HG02763 (cell line): ENCODE measurements around the gene DMXL1.
"Not testable (repeated sequence)": the region's sequence is repeated elsewhere in the genome, so short reads cannot be mapped to it uniquely, and the experiment has no call there.

ENCODE experiments used
- ATAC-seq: cut with Tn5 transposase; IDR thresholded peaks from one replicate; pipeline ENCODE4 v1.9.1; 2021; ENCODE audit warnings: mild to moderate bottlenecking, moderate library complexity; ENCODE audit not compliant: unreplicated experiment

Gene DMXL1

GRCh38 chr5:119118000-119118399, 47.1 kb downstream of the DMXL1 start:
- ATAC-seq = no peak

GRCh38 chr5:119120893-119121292, 50.0 kb downstream of the DMXL1 start:
- no peak for ATAC-seq

- ATAC-seq = not testable (repeated sequence)
Observed at GRCh38 chr5:119122474-119122873, 51.6 kb downstream of the DMXL1 start.

- no peak for ATAC-seq
Observed at GRCh38 chr5:119123280-119123679, 52.4 kb downstream of the DMXL1 start.

GRCh38 chr5:119129770-119130169, 58.9 kb downstream of the DMXL1 start:
- ATAC-seq = no peak

DNA sequence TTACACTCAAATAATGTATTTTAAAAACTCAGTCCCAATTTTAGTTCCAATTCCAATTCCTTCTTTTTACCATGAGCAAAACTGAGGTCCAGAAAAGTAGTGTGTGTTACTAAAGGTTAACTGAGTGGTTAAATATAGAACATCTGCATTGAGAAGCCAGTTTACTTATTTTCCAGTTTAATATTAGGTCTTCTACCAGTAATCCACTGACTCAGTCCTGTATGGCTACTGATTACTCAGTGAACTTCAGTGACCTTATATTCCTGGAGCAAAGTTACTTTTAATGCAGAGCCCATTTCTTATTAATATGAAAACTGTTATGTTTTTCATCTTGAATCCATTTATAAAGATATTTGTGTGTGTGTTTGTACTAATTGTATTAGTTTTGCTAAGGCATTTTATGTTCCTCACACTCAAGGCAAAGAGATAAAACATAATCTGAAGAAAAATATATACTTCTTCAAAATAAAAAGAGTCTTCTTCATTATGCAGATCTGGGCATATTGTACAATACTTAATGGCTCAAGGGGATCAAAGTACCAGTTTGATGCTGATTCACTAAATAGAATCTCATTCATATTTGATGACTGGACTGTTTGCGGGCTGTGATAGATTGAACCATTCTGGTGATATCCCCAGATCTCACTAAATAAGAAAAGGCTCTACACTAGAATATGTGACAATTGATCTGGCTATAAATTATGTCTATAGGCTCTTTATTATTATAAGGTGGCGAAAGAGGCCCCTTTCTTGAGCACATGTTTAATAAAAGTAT, 60.8 kb downstream of the DMXL1 start:
- ATAC-seq = no peak

GRCh38 chr5:119135743-119136142, 64.9 kb downstream of the DMXL1 start:
- not testable (repeated sequence) for ATAC-seq

DNA sequence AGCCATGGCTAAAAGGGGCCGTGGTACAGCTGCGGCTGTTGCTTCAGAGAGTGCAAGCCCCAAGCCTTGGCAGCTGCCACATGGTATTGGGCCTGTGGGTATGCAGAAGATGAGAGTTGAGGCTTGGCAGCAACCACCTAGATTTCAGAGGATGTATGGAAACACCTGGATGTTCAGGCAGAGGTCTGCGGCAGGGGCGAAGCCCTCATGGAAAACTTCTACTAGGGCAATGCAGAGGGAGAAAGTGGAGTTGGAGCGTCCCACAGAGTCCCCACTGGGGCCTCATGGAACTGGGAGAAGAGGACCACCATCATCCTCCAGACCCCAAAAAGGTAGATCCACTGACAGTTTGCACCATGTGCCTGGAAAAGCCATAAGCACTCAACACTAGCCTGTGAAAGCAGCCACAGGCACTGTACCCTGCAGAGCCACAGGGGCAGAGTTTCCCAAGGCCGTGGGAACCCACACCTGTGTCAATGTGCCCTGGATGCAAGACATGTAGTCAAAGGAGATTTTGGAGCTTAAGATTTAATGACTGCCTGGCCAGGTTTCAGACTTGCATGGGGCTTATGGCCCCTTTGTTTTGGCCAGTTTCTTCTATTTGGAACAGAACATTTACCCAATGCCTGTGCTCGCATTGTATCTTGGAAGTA, 65.9 kb downstream of the DMXL1 start:
- ATAC-seq = no peak

- no peak for ATAC-seq
Observed at GRCh38 chr5:119153629-119154028, 82.7 kb downstream of the DMXL1 start.

DNA sequence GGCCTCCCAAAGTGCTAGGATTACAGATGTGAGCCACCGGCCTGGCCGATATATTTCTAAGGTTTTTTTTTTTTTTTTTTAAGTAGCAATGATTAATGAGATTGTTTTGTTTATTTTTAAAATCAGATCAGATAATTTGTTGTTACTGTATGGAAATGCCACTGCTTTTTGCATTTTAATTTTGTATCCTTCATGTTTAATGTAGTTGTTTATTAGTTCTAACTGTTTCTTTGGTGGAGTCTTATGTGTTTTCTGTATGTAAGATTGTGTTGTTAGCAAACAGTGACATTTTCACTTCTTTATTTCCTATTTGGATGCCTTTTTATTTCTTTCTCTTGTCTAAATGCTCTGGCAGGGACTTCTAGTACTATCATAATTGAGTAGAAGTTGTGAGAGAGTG, 87.3 kb downstream of the DMXL1 start:
- ATAC-seq = no peak

DNA sequence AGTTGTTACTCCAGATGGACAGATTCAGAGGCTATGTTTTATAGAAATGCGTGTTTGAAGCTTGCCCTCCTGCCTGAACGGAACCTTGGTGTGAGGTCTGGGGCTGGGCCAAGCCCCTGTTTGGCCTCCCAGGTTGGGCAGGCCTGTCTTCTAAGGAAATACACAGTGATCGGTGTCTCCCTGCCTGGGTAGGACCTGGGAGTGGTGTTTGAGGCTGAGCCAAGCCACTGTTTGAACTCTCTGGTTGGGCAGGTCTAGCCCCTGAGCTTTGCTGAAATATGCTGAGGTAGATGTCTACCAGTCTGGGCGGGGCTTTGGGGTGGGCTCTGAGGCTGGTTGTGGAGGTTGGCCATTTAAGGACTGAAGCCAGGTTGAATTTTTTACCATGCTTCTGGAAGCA, 90.5 kb downstream of the DMXL1 start:
- no peak for ATAC-seq

- ATAC-seq = no peak
Observed at GRCh38 chr5:119166026-119166425, 95.1 kb downstream of the DMXL1 start.

DNA sequence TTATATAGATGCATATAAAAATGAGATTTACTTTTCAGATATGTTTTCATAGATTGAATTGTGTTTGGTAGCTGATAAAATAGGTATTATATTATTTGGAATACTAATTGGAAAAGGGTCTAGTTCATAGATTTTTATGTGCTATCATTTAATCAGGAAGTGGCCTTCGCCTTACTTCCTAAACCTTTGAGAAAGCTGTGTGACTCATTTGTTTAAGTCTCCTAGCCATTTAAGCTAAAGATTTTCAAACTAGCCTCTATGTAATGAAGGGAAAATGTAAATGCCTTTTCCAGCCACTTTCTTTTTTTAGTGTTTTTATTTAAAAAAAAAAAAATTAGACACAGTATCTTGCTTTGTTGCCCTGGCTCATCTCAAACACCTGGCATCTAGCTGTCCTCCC, 97.5 kb downstream of the DMXL1 start:
- no peak for ATAC-seq

GRCh38 chr5:119171686-119172085, 100.8 kb downstream of the DMXL1 start:
- ATAC-seq = no peak

GRCh38 chr5:119174578-119175163, 103.8 kb downstream of the DMXL1 start:
- no peak for ATAC-seq

GRCh38 chr5:119176785-119177184, 105.9 kb downstream of the DMXL1 start:
- ATAC-seq = no peak

GRCh38 chr5:119177226-119177625, 106.3 kb downstream of the DMXL1 start:
- no peak for ATAC-seq

GRCh38 chr5:119178435-119178834, 107.5 kb downstream of the DMXL1 start:
- no peak for ATAC-seq

DNA sequence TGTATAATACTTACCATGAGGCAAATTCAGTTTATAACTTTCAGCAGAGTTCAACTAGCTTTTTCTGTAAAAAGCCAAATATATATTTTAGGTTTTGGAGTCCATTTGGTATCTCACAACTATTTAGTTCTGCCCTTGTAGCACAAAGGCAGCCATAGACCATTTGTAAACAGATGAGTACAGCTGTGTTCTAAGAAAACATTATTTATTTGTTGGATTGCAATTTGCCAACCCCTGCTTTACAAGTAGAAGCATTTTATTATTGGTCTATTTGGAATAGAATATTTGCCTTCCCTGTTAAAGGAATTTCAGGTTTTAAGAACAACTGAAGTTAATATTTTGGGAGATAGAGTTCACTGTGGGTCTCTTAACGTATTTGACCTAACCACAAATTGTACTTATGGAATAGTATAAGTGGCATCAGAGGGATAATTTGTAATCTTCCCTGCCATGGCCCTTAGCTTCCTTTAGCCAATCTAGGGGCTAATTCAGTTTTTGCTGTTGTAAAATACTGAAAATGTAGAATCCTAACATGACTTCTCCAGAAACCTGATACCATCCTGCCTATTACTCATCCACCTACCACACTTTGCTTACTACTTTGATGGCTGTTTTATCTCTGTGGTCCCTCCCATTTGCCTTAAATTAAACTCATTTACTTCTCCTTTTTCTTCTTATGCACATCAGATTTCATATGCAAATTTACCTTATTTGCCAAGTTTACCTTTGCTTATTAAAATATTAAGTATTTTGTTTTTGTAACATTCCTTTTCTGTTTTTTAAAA, 109.2 kb downstream of the DMXL1 start:
- ATAC-seq = no peak

DNA sequence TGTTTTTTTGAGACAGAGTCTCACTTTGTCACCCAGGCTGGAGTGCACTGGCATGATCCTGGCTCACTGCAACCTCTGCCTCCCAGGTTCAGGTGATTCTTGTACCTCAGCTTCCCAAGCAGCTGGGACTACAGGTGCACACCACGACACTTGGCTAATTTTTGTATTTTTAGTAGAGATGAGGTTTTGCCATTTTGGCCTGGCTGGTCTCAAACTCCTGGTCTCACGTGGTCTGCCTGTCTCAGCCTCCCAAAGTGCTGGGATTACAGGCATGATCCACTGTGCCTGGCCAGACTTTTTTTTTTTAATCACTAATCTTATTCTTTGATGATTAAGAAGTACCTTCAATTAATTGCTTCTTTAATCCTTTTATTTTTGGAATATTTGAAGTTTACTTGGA, 114.6 kb downstream of the DMXL1 start:
- not testable (repeated sequence) for ATAC-seq

DNA sequence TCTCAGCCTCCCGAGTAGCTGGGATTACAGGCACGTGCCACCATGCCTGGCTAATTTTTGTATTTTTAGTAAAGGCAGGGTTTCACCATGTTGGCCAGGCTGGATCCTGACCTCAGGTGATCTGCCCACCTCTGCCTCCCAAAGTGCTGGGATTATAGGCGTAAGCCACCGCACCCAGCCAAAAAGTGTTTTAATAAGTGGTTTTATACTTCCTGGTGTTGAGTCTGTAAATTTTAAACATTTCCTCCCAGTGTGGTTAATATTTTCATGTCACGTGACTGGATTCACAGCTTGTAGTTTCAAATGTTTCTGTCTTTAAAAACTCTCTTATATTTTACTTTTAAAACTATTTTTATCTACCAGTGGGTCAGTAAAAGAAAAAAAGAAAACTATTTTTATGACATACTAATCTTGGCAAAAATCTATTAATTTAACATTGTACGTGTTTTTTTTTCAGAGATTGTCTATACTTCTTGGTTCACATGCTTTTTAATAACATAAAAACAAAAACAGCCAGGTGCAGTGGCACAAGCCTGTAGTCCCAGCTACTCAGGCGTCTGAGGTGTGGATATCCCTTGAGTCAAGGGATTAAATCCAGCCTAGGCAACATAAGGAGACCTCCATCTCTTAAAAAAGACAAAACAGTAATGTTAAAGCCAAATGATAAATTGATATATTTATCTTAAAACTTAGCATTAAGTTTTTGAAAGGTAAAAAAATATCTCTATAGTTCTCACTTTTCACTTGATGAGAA, 117.1 kb downstream of the DMXL1 start:
- no peak for ATAC-seq
